Nephron (organoid): ENCODE results near the gene KCNJ10.
A peak's percentile ranks its signal among the peaks of the same experiment; 100 is the strongest.
"Not testable (repeated sequence)": the region's sequence is repeated elsewhere in the genome, so short reads cannot be mapped to it uniquely, and the experiment has no call there.

Experiments
- H3K27ac Mint-ChIP-seq, 3 experiments: 2 replicates each; pipeline ENCODE4 v1.8.0; 2020; ENCODE audit warnings: mixed read lengths in 3 of 3, mild to moderate bottlenecking in 2 of 3, moderate library complexity in 1 of 3
- H3K27me3 Mint-ChIP-seq: 2 replicates; pipeline ENCODE4 v1.8.0; 2021; ENCODE audit warnings: low read depth, mild to moderate bottlenecking, moderate library complexity, mixed read lengths
- H3K36me3 Mint-ChIP-seq: 2 replicates; pipeline ENCODE4 v1.8.0; 2020; ENCODE audit warnings: low read depth, mixed read lengths
- H3K4me1 Mint-ChIP-seq: 2 replicates; pipeline ENCODE4 v1.8.0; 2020; ENCODE audit warnings: mixed read lengths
- H3K4me3 Mint-ChIP-seq, 3 experiments: 2 replicates each; pipeline ENCODE4 v1.8.0; 2020; ENCODE audit warnings: mild to moderate bottlenecking in 3 of 3, mixed read lengths in 3 of 3, moderate library complexity in 2 of 3
- H3K9me3 Mint-ChIP-seq: 2 replicates; pipeline ENCODE4 v1.8.0; 2020; ENCODE audit warnings: mixed read lengths
- CTCF ChIP-seq, 3 experiments: fragments of 200-600 bp; sonication (generic); IDR thresholded peaks; one replicate each; pipeline ENCODE4 v1.5.0; 2021; ENCODE audit warnings: antibody characterized with exemption in 3 of 3; ENCODE audit not compliant: unreplicated experiment in 3 of 3

KCNJ10 gene

GRCh38 chr1:160053548-160054365 is 16.2 kb downstream of the KCNJ10 start:
- H3K27ac Mint-ChIP-seq: no peak overlapping the region
- H3K4me1 Mint-ChIP-seq: peaks cover 8% of the 10 kb centered on the region
- H3K9me3 Mint-ChIP-seq: no peaks in the 10 kb centered on the region
- H3K27me3 Mint-ChIP-seq: peaks cover 39% of the 10 kb centered on the region
- H3K36me3 Mint-ChIP-seq: no peaks in the 10 kb centered on the region
- no peak overlapping the region for H3K4me3 Mint-ChIP-seq
- no peak for TF ChIP-seq CTCF (IDR thresholded peaks at IDR 0.05; ENCODE audit: unreplicated experiment in 3 of 3)

- Mint-ChIP-seq H3K9me3 (no peaks in the 10 kb centered on the region), H3K4me3 (no peak overlapping the region), H3K27me3 (peaks cover 33% of the 10 kb centered on the region), H3K4me1 (peaks cover 11% of the 10 kb centered on the region), H3K36me3 (no peaks in the 10 kb centered on the region), H3K27ac (peak overlapping the region in 1 of 3 experiments; percentile 15)
- no peak for TF ChIP-seq CTCF (IDR thresholded peaks at IDR 0.05; ENCODE audit: unreplicated experiment in 3 of 3)
Measured at GRCh38 chr1:160052936-160053335, 17.0 kb downstream of the KCNJ10 start.

- no peak overlapping the region for H3K4me3 Mint-ChIP-seq
- H3K9me3 Mint-ChIP-seq: no peaks in the 10 kb centered on the region
- H3K27ac Mint-ChIP-seq: no peak overlapping the region
- no peaks in the 10 kb centered on the region for H3K36me3 Mint-ChIP-seq
- TF ChIP-seq CTCF (IDR thresholded peaks at IDR 0.05; ENCODE audit: unreplicated experiment in 3 of 3): no peak
- H3K4me1 Mint-ChIP-seq: peaks cover 24% of the 10 kb centered on the region
- H3K27me3 Mint-ChIP-seq: peaks cover 28% of the 10 kb centered on the region
Measured at GRCh38 chr1:160050619-160051018, 19.3 kb downstream of the KCNJ10 start.

- H3K27me3 Mint-ChIP-seq: peaks cover 28% of the 10 kb centered on the region
- H3K9me3 Mint-ChIP-seq, H3K4me3 Mint-ChIP-seq, H3K27ac Mint-ChIP-seq, H3K36me3 Mint-ChIP-seq: not testable (repeated sequence)
- H3K4me1 Mint-ChIP-seq: peaks cover 24% of the 10 kb centered on the region
Measured at GRCh38 chr1:160050182-160050581, 19.8 kb downstream of the KCNJ10 start.

GRCh38 chr1:160049101-160049500 is 20.9 kb downstream of the KCNJ10 start:
- no peak for TF ChIP-seq CTCF (IDR thresholded peaks at IDR 0.05; ENCODE audit: unreplicated experiment in 3 of 3)
- H3K36me3 Mint-ChIP-seq: no peaks in the 10 kb centered on the region
- H3K27me3 Mint-ChIP-seq: peaks cover 27% of the 10 kb centered on the region
- H3K27ac Mint-ChIP-seq: peak overlapping the region in 1 of 3 experiments; percentile 4
- no peak overlapping the region for H3K4me3 Mint-ChIP-seq
- peaks cover 24% of the 10 kb centered on the region for H3K4me1 Mint-ChIP-seq
- no peaks in the 10 kb centered on the region for H3K9me3 Mint-ChIP-seq

GRCh38 chr1:160048335-160048734 is 21.6 kb downstream of the KCNJ10 start:
- no peak for TF ChIP-seq CTCF (IDR thresholded peaks at IDR 0.05; ENCODE audit: unreplicated experiment in 3 of 3)
- Mint-ChIP-seq H3K4me1 (peaks cover 24% of the 10 kb centered on the region), H3K27ac (no peak overlapping the region), H3K36me3 (no peaks in the 10 kb centered on the region), H3K9me3 (no peaks in the 10 kb centered on the region), H3K4me3 (no peak overlapping the region), H3K27me3 (peaks cover 25% of the 10 kb centered on the region)
